ENCODE results near the gene ETV3L. TPM values are rescaled to one million over a fixed set of nuclear protein-coding genes. Genes with fewer than 3 reads are reported as not detected.

Gene ETV3L
- total and polyA plus RNA-seq, 2 of the 8 experiments (the other 6 are each of a cell fraction or from before 2014, with no cell fraction given), result 0.17 to 0.26 TPM

DNA sequence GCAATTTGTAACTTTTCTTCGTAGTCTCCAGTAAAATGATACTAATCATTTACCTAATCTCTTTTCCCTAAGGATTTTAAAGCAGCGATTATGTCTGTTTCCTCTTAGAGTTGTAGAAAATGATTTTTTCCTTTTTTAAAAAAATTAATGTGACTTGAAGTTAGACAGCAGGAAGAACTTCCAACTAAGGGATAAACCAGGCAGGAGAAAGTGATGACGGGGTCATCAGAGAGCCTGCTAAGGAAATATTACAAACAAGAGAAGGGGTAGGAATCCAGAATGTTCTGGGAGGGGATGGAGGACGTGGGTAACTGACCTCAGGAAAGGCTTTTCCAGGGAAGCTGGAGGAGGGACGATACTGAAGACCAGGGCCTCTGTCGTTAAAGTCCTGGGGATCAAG lies 8.8 kb upstream of the ETV3L start:
- Histone ChIP-seq H2AFZ (ENCODE audit: low read length) (no peak overlapping the region), H3K56ac (replicated peaks; ENCODE audit: insufficient read length, low read depth, low read length) (no peak overlapping the region), H2BK20ac (ENCODE audit: low read length) (no peak overlapping the region), H3K18ac (ENCODE audit: extremely low read depth, low read length) (no peak overlapping the region), H3K9me3 (ENCODE audit: insufficient read depth in 2 of 2, low read depth in 1 of 2, low read length in 1 of 2) (no peaks in the 10 kb centered on the region), H3K4me3 (ENCODE audit: extremely low read depth in 1 of 4, insufficient read depth in 2 of 4, low read depth in 3 of 4, low read length in 4 of 4) (no peak overlapping the region), H3K4me1 (replicated peaks in 1 of 4; ENCODE audit: control insufficient read depth in 3 of 4, insufficient read depth in 4 of 4, low read length in 3 of 4) (peaks cover 10 to 24% (median 21%) of the 10 kb centered on the region in 4 experiments), H2BK120ac (replicated peaks; ENCODE audit: low read depth, low read length) (no peak overlapping the region), H3K79me1 (ENCODE audit: low read depth, low read length) (no peaks in the 10 kb centered on the region), H2AK5ac (ENCODE audit: low read depth, low read length) (no peak overlapping the region), H4K5ac (ENCODE audit: insufficient read length, low read depth, low read length) (no peak overlapping the region), H3K23me2 (ENCODE audit: low read depth, low read length) (peaks cover 2% of the 10 kb centered on the region; the same call in 1 of the 2 replicates), H2BK5ac (ENCODE audit: low read depth, low read length) (no peak overlapping the region), H3K27me3 (replicated peaks in 1 of 4; ENCODE audit: control insufficient read depth in 3 of 4, extremely low read depth in 1 of 4, insufficient read depth in 3 of 4, low read length in 3 of 4) (peaks cover 0 to 11% (median 3%) of the 10 kb centered on the region in 4 experiments; a peak in 4 of 7 replicates), H4K91ac (replicated peaks; ENCODE audit: insufficient read length, low read length) (no peak overlapping the region), H3K14ac (ENCODE audit: insufficient read length) (no peak overlapping the region), H3K36me3 (ENCODE audit: control insufficient read depth in 2 of 4, insufficient read depth in 4 of 4, low read length in 3 of 4) (no peaks in the 10 kb centered on the region), H2BK15ac (ENCODE audit: low read length) (no peak overlapping the region), H3K4me2 (ENCODE audit: insufficient read depth in 1 of 2, low read depth in 2 of 2, low read length in 2 of 2) (no peak overlapping the region), H4K20me1 (replicated peaks in 1 of 2; ENCODE audit: control insufficient read depth in 1 of 2, insufficient read depth in 2 of 2, low read length in 2 of 2) (no peaks in the 10 kb centered on the region), H3K79me2 (ENCODE audit: control insufficient read depth in 1 of 2, insufficient read depth in 2 of 2, low read length in 2 of 2) (no peaks in the 10 kb centered on the region), H4K8ac (ENCODE audit: extremely low read depth, insufficient read depth, low read length) (no peak overlapping the region), H3K4ac (replicated peaks; ENCODE audit: insufficient read length, low read depth, low read length) (no peak overlapping the region), H3K23ac (ENCODE audit: insufficient read length) (no peak overlapping the region), H3K9ac (replicated peaks in 1 of 4; ENCODE audit: extremely low read depth in 1 of 4, low read depth in 3 of 4, low read length in 3 of 4) (no peak overlapping the region), H2BK12ac (ENCODE audit: low read depth, low read length) (no peak overlapping the region), H3K27ac (ENCODE audit: low read depth, low read length) (no peak overlapping the region)
- ChIA-PET CTCF (ENCODE audit: partially characterized antibody) (interaction anchor here (0.7 to 8.1 kb wide), 7 partner anchors 8 to 48 kb away, joined by 3 to 52 read pairs (median 5); no protein-coding TSS in a partner anchor), POLR2A (ENCODE audit: partially characterized antibody) (no interaction called here)
- FAIRE-seq, result no peak
- WGBS, 2 experiments (ENCODE audit: extremely low coverage in 1 of 2, insufficient coverage in 1 of 2, insufficient read length in 1 of 2, insufficient replicate concordance in 2 of 2, low coverage in 1 of 2, low lambda C conversion rate in 2 of 2, missing lambda C conversion rate in 1 of 2), result 84% methylated on average over 6 of the region's 6 CpGs; no CpG with 5 or more reads in 1 of the 2 experiments
- DNase-seq (ENCODE audit: low read depth in 1 of 2, low spot score in 2 of 2), result no peak
- TF ChIP-seq BCL11A (IDR thresholded peaks at IDR 0.05; ENCODE audit: low read depth in 2 of 2, low read length in 2 of 2) (no peak), NANOG (IDR thresholded peaks at IDR 0.05; ENCODE audit: insufficient read depth, low read depth, low read length, poor library complexity, severe bottlenecking) (no peak), RAD21 (IDR thresholded peaks at IDR 0.05 in 1 of 2, conservative IDR thresholded peaks at IDR 0.05 in 1 of 2; ENCODE audit: low read depth in 2 of 2, low read length in 2 of 2) (no peak), CHD1 (IDR thresholded peaks at IDR 0.05; ENCODE audit: low read depth, low read length) (no peak), KDM5A (IDR thresholded peaks at IDR 0.05; ENCODE audit: low read length) (no peak), CEBPB (IDR thresholded peaks at IDR 0.05; ENCODE audit: low read depth, low read length) (no peak), CBX8 (IDR thresholded peaks at IDR 0.05; ENCODE audit: borderline replicate concordance, low read depth, low read length) (no peak), SIX5 (IDR thresholded peaks at IDR 0.05; ENCODE audit: low read depth, low read length) (no peak), HDAC2 (IDR thresholded peaks at IDR 0.05; ENCODE audit: borderline replicate concordance in 1 of 2, low read depth in 2 of 2, low read length in 2 of 2) (peak in 1 of 2 experiments; percentile 55; a peak in 1 of 4 replicates), PHF8 (conservative IDR thresholded peaks at IDR 0.05; ENCODE audit: low read depth, low read length) (no peak), EP300 (IDR thresholded peaks at IDR 0.05; ENCODE audit: borderline replicate concordance in 1 of 2, low read depth in 2 of 2, low read length in 2 of 2) (no peak), YY1 (IDR thresholded peaks at IDR 0.05; ENCODE audit: low read depth, low read length) (no peak), SP2 (IDR thresholded peaks at IDR 0.05; ENCODE audit: low read length) (no peak)
- TF ChIP-seq, protein P1, sequence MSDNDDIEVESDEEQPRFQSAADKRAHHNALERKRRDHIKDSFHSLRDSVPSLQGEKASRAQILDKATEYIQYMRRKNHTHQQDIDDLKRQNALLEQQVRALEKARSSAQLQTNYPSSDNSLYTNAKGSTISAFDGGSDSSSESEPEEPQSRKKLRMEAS (IDR thresholded peaks at IDR 0.05), result no peak
